NK-92 treated with Interleukin-12 subunit alpha and Interleukin-12 subunit beta, amount 100 ng/mL, for 24 hours (cell line): Measurements from ENCODE around the gene MAB21L2.

ENCODE experiments used
- DNase-seq: peaks from one replicate; lab custom pipeline; 2025; lab: John Stamatoyannopoulos, UW

The MAB21L2 gene

GRCh38 chr4:150577796-150578195 lies 4.2 kb upstream of the MAB21L2 start:
- no peak for DNase-seq

DNA sequence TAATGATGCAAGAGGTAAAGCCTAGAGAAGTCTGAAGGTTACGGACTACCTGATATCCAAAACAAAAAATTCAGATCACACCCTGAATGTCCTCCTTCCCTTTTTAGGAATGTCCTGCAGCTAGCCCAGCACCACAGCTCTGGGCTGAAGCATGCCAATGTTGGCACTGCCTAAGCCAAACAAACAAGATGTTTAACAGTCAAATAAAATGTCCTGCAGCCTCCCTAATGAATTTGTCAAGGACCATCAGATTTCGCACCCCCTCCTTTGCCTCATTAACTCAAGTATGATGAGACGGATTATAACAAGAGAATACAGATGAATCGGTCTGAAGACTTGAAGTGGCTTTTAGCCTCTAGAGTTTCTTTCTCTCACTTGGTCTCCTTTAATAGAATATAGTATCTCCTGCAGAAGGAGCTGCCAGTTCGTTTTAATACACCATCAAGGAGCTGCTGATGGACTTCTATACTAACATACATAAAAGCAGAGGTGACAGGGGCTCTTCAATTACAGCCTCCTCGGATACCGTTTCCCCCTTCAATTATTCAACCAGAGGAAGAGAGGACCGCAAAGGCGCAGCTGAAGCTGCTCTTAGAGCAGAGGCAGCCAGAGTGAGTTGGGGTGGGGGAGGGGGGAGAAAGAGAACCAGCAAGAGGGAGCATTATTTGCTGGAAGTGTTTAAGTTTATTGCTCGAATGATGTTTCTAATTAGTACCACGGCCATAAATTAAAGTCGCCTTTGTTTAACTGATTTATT lies 3.0 kb upstream of the MAB21L2 start:
- no peak for DNase-seq

DNA sequence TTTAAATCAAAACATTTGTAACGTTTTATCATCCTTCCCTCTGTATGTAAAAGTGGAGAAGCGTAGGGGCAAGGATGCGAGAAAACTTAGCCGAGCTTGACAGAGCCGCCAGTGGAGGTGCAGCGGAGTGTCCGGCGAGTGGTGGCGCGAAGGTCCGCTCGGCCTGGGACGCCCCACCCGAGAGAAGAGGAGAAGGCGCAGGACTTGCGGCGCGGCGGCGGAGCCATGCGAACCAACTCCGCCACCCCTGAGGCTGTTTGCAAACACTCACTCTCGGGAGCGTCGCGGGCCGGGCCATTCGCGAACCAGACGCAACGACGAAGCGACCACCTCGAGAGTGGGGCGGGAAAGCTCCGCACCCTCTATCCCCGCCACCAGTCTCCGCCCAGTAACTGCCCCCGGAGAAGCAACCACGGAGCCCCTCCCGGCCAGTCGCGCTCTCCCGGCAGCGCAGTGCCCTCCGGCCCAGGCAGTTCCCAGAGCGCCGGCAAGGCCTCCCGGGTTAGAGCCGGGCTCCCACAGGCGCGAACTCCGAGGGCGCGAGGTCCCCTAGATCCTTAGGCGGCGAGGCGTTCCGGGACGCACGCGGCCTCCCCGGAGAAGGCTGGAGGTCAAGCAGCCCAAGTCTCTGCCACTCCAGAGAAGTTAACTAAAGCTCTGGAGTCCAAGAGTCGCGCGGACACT lies 2.3 kb upstream of the MAB21L2 start:
- no peak for DNase-seq

DNA sequence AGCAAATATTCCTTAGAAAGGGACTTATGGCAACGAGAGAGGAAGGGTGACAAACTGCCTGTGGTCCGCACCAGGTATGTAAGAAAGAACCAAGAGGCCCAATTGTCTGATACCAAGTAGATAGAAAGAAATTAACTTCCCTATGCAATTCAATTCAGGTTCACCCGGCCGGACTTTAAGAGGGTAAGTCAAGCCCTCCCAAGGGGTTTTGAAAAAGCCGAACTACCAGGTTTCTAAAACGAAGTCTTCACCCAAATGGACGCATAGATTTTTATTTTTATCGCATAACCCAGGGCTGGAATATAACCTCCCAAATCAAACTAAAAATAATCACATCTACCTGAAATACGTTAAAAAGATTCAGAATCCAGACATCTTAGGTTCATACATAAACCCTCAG lies 1.6 kb upstream of the MAB21L2 start:
- no peak for DNase-seq

GRCh38 chr4:150581056-150581605 lies 820 bp upstream of the MAB21L2 start:
- DNase-seq: no peak

DNA sequence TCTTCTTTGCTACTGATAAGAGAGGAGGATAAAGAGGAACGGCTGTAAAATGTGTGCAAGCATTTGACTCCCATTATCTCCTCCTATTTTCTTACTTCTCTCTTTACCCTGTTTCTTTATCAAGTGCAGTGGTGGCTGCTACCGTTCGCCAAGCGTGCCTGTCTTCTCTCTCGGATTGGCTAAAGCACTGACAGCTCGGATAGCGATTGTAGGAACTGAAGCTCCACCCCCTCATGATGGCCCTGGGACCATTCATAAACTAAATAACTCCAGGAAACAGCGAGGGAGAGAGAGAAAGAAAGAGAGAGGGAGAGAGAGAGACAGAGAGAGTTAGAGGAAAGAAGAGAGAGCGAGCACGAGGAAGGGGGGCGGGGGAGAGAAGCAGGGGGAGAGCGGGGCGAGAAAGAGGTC lies 305 bp upstream of the MAB21L2 start:
- DNase-seq: no peak

DNA sequence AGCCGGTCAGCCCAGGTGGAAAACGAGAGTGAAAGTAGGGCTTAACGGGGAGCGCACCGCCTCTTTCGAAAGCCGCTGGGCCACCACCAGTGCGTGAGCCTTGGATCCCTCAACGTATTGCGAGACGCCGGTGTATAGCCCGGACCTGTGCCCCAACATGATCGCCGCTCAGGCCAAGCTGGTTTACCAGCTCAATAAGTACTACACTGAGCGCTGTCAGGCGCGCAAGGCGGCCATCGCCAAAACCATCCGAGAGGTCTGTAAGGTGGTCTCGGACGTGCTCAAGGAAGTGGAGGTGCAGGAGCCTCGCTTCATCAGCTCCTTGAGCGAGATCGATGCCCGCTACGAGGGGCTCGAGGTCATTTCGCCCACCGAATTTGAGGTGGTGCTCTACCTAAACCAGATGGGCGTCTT lies 929 bp downstream of the MAB21L2 start:
- DNase-seq: no peak

DNA sequence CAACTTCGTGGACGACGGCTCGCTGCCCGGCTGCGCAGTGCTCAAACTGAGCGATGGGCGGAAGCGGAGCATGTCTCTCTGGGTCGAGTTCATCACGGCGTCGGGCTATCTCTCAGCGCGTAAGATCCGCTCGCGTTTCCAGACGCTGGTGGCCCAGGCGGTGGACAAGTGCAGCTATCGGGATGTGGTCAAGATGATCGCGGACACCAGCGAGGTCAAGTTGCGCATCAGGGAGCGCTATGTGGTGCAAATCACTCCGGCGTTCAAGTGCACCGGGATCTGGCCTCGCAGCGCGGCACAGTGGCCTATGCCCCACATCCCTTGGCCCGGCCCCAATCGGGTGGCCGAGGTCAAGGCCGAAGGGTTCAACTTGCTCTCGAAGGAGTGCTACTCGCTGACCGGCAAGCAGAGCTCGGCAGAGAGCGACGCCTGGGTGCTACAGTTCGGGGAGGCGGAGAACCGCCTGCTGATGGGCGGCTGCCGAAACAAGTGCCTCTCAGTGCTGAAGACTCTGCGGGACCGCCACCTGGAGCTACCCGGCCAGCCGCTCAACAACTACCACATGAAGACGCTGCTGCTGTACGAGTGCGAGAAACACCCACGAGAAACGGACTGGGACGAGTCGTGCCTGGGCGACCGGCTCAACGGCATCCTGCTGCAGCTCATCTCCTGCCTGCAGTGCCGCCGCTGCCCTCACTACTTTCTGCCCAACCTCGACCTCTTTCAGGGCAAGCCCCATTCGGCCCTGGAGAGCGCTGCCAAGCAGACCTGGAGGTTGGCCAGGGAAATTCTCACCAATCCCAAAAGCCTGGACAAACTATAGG lies 1.5 kb downstream of the MAB21L2 start:
- DNase-seq: no peak

- DNase-seq: no peak
These were observed 2.4 kb downstream of the MAB21L2 start for GRCh38 chr4:150584111-150584915.

- DNase-seq: no peak
These were observed 3.7 kb downstream of the MAB21L2 start for GRCh38 chr4:150585611-150586010.

- no peak for DNase-seq
These were observed 4.3 kb downstream of the MAB21L2 start for GRCh38 chr4:150586162-150586810.

DNA sequence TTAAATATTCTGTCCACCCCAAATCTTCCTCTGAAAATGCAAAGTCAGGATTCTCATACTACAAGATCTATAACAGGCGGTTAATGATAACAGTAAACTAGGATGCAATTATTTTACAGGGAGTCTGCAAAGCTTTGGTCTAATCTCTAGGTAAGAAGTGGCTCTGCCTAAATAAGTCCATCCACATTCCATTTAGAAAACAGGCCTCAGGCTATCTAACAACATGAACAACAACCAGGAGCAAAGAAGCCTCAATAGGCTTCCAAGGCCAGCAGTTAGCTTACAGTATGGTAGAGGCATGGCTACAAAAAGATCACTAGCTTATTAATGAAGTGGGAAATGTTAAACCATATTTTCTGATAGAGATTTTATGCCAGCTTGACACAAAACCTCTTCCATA lies 6.4 kb downstream of the MAB21L2 start:
- no peak for DNase-seq

- DNase-seq: no peak
These were observed 7.2 kb downstream of the MAB21L2 start for GRCh38 chr4:150589157-150589556.

GRCh38 chr4:150590631-150591030 lies 8.7 kb downstream of the MAB21L2 start:
- DNase-seq: no peak

GRCh38 chr4:150591406-150591805 lies 9.5 kb downstream of the MAB21L2 start:
- DNase-seq: no peak

- DNase-seq: no peak
These were observed 10.0 kb downstream of the MAB21L2 start for GRCh38 chr4:150591904-150592303.

DNA sequence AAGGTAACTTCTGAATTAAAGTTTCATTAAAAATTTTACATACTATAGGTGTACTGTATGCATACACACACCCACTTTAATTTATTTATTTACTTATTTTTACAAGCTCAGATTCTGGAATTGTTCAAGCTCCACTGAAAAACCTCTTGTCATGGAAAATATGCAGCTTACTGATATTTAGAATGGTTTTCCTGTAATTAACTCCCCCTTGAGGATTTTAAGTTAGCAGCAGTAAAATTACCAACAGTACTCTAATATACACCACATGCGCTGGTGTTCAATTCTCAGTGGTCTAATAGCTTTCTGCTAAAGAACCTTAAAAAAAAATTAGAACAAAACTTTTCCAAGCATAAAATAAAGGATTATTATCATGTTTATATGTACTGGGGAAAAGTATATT lies 12.0 kb downstream of the MAB21L2 start:
- DNase-seq: no peak

- DNase-seq: no peak
These were observed 17.0 kb downstream of the MAB21L2 start for GRCh38 chr4:150598909-150599308.

DNA sequence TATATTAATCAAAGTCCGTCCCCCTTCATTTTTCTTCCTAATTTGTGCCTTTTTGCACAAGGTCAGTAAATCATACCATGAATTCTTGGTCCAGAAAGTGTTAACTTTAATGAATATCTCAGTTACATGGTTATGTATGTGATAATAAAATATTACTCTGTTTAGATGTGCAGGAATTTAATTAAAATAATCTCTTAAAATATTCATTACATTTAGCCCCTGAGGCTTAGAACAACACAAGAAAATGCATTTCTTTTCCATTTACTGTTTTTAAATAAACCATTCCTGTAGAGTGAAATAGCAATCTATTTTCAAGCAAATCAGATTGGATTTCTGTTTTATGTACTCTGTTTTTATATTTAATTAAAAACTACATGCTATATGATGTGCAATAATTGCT lies 17.6 kb downstream of the MAB21L2 start:
- no peak for DNase-seq

DNA sequence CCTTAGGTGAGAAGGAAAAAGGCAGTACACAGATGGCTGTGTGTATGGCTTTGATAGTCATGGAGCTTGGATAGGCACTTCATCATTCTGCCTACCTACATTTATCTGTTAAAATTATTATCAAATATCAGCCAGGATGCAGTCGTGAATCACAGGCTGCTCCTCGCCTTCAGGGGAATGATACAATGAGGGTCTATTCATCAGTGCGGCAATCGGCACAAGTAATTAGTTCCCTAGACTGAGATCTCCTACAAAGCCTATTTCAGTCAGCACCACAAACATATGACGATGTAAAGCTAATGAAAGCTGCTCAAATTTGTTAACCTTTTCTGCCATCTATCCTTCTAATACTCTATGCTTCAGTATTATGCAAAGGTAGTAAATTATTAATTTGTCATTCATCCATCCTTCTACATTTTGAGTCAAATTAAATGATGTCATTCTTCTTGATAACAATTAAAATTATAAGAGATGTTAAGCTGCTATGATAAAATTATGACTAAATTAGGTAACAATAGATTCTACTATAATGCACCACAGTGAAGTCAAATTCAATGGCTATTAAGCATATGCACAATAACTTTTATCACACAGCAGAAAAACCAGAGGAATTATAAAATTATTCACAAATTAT lies 19.0 kb downstream of the MAB21L2 start:
- no peak for DNase-seq

DNA sequence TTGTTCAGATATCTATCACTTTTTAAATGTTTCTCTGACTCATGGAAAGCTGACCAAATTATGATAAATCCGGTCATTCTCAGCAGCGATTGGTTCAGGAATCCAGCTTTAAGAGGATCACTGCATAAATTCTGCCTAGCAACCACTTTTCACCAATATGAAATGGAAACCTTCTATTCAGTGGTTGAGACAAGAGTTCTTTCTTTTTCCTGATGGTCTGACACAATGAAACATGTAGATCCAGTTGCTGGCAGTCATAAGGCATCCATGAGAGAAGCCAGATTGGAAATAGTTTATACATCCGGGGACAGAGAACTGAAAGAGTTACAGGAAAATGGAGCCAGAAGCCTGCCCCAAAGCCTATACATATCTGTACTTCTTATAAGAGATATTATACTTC lies 27.2 kb downstream of the MAB21L2 start:
- no peak for DNase-seq
